Upper lobe of right lung (tissue), 1 donor: Measurements from ENCODE around the gene TWIST2. TPM values are rescaled to one million over a fixed set of nuclear protein-coding genes. Genes with fewer than 3 reads are reported as not detected.
A peak's percentile ranks its signal among the peaks of the same experiment; 100 is the strongest.

ENCODE experiments used
- ATAC-seq: fragments of 200-7000 bp; cut with Tn5 transposase; one replicate; pipeline ENCODE4 v1.9.1; 2020; ENCODE audit warnings: mild to moderate bottlenecking, moderate library complexity
- DNase-seq: peaks from one replicate; pipeline ENCODE4 v3.0.0-alpha.2; 2020
- H3K27ac ChIP-seq: fragments of 200-600 bp; one replicate; pipeline ENCODE4 v1.8.0; 2022
- H3K27me3 ChIP-seq: fragments of 200-600 bp; one replicate; pipeline ENCODE4 v1.8.0; 2022; ENCODE audit warnings: mild to moderate bottlenecking
- H3K36me3 ChIP-seq: fragments of 200-600 bp; one replicate; pipeline ENCODE4 v1.8.0; 2022
- H3K4me1 ChIP-seq: fragments of 200-600 bp; one replicate; pipeline ENCODE4 v1.8.0; 2022
- H3K4me3 ChIP-seq: fragments of 200-600 bp; one replicate; pipeline ENCODE4 v1.8.0; 2022; ENCODE audit warnings: mild to moderate bottlenecking
- H3K9me3 ChIP-seq: fragments of 200-600 bp; one replicate; pipeline ENCODE4 v1.8.0; 2022
- intact Hi-C: fragments of 100-400 bp; cut with DNase I; formaldehyde crosslinking; loops from one replicate; pipeline ENCODE4 v1.11.0; 2022
- total RNA-seq: library from RNA; stranded (reverse); fragmentation: NEBNext Ultra II Directional; extraction: Animal tissue kit (Norgen Biotek cat#: 25700); gene quantifications from one replicate; pipeline ENCODE4 v1.2.1, GENCODE V29; 2021
- TF ChIP-seq, protein P1 (sequence below): fragments of 200-600 bp; IDR thresholded peaks from one replicate; pipeline ENCODE4 v1.8.0; 2022; ENCODE audit warnings: antibody characterized with exemption
- donor health status: DM: no; HTN: yes; CAD: no; lungs with severe emphysema.

TWIST2 gene
- total RNA-seq, 1 donor from 2014 or later, result 12.2 TPM

DNA sequence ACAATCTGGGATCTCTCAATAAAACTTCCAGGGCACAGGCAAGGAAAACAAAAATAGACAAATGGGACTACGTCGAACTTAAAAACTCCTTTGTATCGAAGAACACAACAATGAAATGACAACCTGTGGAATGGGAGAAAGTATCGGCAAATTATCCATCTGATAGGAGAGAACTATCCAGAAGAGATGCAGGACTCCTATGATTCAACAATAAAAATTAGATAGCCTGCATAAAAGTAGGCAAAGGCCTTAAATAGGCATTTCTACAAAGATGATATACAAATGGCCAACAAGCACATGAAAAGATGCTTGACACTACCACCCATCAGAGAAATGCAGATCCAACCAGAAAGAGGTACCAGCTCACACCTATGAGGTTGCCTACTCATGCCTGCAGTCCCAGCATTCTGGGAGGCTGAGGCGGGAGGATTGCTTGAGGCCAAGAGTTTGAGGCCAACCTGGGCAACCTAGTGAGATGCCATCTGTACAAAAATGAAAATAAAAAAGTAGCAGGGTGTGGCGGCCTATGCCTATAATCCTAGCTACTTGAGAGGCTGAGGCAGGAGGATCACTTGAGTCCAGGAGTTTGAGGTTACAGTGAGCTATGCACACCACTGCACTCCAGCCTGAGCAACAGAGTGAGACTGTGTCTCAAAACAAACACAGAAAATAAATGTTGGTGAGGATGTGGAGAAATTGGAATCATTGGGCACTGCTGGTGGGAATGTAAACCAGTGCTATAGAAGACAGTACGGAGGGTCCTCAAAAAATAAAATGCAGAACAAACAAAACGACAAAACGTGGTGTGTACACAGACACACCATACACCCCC lies 21.6 kb downstream of the TWIST2 start:
- intact Hi-C loops, result no loop called here
- DNase-seq (no peak), ATAC-seq (peak; percentile 6)
- TF ChIP-seq, protein P1, sequence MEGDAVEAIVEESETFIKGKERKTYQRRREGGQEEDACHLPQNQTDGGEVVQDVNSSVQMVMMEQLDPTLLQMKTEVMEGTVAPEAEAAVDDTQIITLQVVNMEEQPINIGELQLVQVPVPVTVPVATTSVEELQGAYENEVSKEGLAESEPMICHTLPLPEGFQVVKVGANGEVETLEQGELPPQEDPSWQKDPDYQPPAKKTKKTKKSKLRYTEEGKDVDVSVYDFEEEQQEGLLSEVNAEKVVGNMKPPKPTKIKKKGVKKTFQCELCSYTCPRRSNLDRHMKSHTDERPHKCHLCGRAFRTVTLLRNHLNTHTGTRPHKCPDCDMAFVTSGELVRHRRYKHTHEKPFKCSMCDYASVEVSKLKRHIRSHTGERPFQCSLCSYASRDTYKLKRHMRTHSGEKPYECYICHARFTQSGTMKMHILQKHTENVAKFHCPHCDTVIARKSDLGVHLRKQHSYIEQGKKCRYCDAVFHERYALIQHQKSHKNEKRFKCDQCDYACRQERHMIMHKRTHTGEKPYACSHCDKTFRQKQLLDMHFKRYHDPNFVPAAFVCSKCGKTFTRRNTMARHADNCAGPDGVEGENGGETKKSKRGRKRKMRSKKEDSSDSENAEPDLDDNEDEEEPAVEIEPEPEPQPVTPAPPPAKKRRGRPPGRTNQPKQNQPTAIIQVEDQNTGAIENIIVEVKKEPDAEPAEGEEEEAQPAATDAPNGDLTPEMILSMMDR, result no peak
- no peaks in the 10 kb centered on the region for H3K27me3 ChIP-seq
- peak overlapping the region; percentile 79 for H3K27ac ChIP-seq
- no peaks in the 10 kb centered on the region for H3K9me3 ChIP-seq
- H3K36me3 ChIP-seq, result no peaks in the 10 kb centered on the region
- H3K4me3 ChIP-seq, result no peak overlapping the region
- H3K4me1 ChIP-seq, result peaks cover 35% of the 10 kb centered on the region

DNA sequence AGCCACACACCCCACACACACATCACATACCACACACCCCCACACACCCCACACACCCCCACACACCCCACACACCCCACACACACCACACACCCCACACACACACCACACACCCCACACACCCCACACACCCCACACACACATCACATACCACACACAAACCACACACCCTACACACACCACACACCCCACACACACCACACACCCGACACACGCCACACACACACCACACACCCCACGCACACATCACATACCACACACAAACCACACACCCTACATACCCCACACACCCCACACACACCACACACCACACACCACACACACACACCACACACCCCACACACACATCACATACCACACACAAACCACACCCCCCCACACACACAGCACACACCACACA lies 22.4 kb downstream of the TWIST2 start:
- no peak for DNase-seq
- TF ChIP-seq, protein P1, result no peak
- H3K4me1 ChIP-seq, result peaks cover 28% of the 10 kb centered on the region
- H3K27ac ChIP-seq, result no peak overlapping the region
- no peak for ATAC-seq
- no peaks in the 10 kb centered on the region for H3K9me3 ChIP-seq
- intact Hi-C loops, result no loop called here
- no peaks in the 10 kb centered on the region for H3K27me3 ChIP-seq
- no peak overlapping the region for H3K4me3 ChIP-seq
- no peaks in the 10 kb centered on the region for H3K36me3 ChIP-seq

DNA sequence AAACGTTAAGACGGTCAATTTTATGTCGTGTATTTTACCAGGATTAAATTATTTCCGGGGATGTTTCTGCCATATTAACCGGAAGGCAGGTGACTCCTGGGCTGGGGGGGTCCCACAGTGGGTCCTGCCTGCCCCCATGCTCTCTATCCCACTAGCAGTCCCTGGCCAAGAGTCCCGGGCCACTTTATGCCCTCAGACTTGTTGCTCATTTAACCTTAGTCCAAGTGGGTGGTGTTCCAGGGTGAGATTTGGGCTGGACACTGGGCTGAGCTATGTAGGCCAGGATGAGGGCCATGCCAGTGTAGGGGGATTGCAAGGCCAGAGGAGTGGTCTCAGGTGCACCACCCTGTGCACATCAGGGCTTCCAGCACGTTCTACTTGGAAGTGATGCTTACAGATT lies 24.1 kb downstream of the TWIST2 start:
- Histone ChIP-seq H3K4me1 (peaks cover 23% of the 10 kb centered on the region), H3K27me3 (no peaks in the 10 kb centered on the region), H3K9me3 (no peaks in the 10 kb centered on the region), H3K4me3 (no peak overlapping the region), H3K36me3 (no peaks in the 10 kb centered on the region), H3K27ac (no peak overlapping the region)
- no peak for ATAC-seq
- TF ChIP-seq, protein P1, result no peak
- DNase-seq, result no peak
- intact Hi-C loops, result no loop called here

DNA sequence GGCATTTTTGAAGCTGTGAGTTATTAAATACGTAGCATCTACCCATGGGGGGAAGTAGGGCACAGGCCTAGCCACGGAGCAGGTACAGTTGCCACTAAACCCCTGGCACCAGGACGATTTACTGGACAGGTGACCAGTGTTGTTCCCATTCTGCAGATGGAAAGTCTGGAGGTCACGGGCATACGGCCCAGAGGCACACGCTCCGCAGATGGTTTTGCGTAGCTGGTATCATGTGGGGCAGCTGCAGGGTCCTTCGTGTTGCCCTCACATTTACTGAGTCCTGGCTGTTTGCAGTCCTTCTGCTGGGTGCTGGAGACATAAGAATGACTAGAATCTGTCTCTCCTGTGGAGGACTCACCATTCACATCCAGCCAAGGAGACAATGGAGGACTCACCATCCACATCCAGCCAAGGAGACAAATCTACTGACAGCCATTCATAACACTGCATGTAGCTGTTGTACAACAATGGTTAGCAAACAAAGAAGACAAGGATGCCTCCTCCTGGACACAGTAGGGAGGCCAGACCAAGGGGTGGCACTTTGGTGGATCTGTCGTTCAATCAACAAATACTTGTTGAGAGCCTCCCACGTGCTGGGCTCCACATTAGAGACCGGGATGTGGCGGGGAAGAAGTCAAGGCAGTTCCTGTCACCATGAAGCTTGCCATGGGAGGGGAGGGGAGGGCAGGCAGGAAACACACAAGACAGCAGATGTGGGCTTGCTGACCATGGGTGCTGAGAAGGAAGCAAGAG lies 24.9 kb downstream of the TWIST2 start:
- Histone ChIP-seq H3K4me1 (peaks cover 18% of the 10 kb centered on the region), H3K27ac (no peak overlapping the region), H3K4me3 (no peak overlapping the region), H3K27me3 (no peaks in the 10 kb centered on the region), H3K36me3 (no peaks in the 10 kb centered on the region), H3K9me3 (no peaks in the 10 kb centered on the region)
- intact Hi-C loops, result no loop called here
- TF ChIP-seq, protein P1, result no peak
- ATAC-seq (no peak), DNase-seq (no peak)

DNA sequence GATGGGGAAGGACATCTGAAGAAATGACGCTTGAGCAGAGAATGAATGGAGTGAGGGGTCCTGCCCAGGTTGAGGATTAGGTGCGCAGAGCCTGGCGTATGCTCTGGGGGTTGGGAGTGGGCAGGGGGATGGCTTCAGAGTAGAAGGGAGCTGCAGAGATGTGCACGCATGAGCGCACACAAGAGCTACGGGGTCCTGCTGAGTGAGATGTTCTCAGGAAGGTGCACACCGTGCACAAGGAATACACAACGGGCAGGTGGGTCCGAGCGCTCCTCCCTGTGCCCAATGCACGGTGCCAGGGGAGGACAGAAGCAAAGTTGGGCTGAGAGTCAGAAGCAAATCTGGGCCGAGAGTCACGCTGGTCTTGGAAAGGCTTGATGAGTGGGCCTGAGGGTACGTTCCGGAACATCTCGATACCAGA lies 25.5 kb downstream of the TWIST2 start:
- TF ChIP-seq, protein P1, result no peak
- no peaks in the 10 kb centered on the region for H3K36me3 ChIP-seq
- intact Hi-C loops, result no loop called here
- peaks cover 12% of the 10 kb centered on the region for H3K4me1 ChIP-seq
- ATAC-seq (no peak), DNase-seq (no peak)
- no peak overlapping the region for H3K4me3 ChIP-seq
- H3K9me3 ChIP-seq, result no peaks in the 10 kb centered on the region
- no peak overlapping the region for H3K27ac ChIP-seq
- H3K27me3 ChIP-seq, result no peaks in the 10 kb centered on the region
